ENCODE results near the gene HARBI1.

DNA sequence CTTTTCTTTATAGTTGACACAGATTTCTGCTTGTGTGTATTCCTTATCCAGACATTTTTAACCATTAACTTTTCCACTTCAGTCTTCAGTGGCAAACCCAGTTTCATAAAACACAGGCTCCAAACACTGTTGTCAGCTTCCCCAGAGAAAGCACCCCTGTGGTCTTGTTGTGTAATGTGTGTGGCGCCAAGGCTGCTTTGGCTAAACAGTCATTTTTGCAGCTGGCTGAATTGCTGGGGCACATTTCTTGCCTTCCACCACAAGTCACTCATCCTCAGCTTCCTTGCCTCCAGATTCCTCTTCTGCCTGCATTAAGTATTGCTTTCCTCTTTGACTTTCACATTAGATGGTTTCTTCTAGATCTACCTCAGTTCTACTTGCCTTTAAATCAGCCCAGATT lies 42.9 kb upstream of the HARBI1 start:
- no peak for TF ChIP-seq POLR2A (IDR thresholded peaks at IDR 0.05)
- TF ChIP-seq, protein P1, sequence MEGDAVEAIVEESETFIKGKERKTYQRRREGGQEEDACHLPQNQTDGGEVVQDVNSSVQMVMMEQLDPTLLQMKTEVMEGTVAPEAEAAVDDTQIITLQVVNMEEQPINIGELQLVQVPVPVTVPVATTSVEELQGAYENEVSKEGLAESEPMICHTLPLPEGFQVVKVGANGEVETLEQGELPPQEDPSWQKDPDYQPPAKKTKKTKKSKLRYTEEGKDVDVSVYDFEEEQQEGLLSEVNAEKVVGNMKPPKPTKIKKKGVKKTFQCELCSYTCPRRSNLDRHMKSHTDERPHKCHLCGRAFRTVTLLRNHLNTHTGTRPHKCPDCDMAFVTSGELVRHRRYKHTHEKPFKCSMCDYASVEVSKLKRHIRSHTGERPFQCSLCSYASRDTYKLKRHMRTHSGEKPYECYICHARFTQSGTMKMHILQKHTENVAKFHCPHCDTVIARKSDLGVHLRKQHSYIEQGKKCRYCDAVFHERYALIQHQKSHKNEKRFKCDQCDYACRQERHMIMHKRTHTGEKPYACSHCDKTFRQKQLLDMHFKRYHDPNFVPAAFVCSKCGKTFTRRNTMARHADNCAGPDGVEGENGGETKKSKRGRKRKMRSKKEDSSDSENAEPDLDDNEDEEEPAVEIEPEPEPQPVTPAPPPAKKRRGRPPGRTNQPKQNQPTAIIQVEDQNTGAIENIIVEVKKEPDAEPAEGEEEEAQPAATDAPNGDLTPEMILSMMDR (IDR thresholded peaks at IDR 0.05), result no peak
- no peak for TF ChIP-seq POLR2AphosphoS5 (IDR thresholded peaks at IDR 0.05; ENCODE audit: insufficient read depth in 1 of 2, low read depth in 1 of 2)

Measured in vagina (tissue), 2 donors.